Suppressor macrophage (primary cell): ENCODE data around the gene ISCA2.
"Not testable (repeated sequence)": the region's sequence is repeated elsewhere in the genome, so short reads cannot be mapped to it uniquely, and the experiment has no call there.

Experiments
- DNase-seq, 4 experiments: peaks; one replicate each; pipeline ENCODE4 v3.0.0-alpha.2; 2020 to 2022
- total RNA-seq, 17 experiments: gene quantifications; one replicate each; lab custom pipeline; 2026; ENCODE audit warnings: mixed read lengths in 6 of 17, inconsistent platforms in 3 of 17; lab: John Stamatoyannopoulos, UW

ISCA2 gene, protein sequence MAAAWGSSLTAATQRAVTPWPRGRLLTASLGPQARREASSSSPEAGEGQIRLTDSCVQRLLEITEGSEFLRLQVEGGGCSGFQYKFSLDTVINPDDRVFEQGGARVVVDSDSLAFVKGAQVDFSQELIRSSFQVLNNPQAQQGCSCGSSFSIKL
- total RNA-seq, result 5.6 to 25.9 (median 17.8) reads per million in 17 experiments

DNA sequence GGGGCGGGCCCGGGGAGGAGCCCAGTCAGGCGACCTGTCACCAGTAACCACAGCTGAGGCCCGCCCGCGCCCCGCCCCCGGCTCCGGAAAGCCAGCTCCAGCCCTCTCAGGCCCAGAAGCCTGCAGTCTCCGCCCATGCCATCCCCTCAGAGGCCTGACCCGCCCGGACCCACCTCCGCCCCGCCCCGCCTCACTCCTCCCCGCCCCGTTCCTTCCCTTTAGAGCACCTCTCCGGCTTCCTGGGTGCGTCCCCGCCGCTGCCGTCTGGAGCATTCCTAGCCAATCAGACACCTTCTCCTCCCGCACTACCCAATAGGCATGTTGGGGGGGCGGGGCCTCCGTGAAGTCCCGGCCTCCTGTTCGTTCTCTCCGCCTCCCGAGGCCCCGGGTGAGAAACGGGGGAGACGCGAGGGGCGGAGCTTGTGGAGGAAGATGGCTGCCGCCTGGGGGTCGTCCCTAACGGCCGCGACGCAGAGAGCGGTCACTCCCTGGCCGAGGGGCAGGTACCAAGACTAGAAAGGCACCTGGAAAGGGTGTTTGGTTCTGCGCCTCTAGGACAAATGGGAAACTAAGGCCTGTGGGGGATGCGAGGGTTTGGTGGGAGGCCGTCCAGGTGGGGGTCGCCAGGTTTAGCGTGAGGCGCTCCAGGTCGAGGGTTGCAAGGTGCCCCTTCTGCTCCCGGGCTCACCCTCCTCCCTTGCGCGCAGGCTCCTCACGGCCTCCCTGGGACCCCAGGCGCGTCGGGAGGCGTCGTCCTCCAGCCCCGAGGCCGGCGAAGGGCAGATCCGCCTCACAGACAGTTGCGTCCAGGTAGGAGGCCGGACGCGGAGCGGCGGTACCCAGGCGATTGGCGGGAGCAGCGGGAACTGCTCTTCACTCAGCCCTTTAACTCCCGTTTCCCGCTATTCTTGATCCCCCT lies at the start of gene ISCA2:
TSS of gene ISCA2 (plus strand) at position 423 of the 919 bp plus-strand sequence. CDS start at position 433, 10 bp downstream.
- peak; percentile 99 to 100 (median 100) for DNase-seq

DNA sequence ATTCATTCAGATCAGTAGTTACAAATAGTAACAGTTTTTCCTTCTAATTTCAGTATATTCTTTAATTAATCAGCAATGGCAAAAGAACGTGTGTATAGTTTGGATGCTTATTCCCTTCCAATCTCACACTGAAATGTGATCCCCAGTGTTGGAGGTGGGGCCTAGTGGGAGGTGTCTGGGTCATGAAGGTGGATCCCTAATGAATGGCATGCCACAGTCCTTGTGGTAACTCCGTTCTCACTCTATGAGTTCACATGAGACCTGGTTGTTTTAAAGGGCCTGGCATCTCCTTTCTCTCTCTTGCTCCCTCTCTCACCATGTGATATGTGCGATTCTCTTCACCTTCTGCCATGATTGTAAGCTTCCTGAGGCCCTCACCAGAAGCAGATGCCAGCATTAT lies 48.7 kb upstream of the ISCA2 start:
- DNase-seq, result no peak

DNA sequence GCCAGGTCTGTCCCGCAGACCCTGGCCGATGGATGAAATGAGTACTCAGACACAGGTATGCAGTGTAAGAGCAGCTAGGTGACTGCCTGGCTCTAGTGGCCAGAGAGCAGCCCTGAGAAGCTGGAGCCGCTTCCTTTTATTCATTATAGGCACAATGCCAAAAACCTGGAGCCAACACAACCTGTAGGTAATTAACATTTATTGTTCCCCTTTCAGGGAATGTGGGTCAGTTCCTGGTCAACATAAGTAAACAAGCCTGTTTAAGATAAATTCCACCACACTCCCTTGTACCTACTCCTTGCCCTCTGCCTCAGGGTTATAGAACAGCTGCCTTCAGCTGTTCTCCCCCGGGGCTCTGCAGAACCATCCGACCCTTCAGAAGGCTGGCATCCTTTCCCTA lies 39.2 kb upstream of the ISCA2 start:
- DNase-seq, result not testable (repeated sequence)

- DNase-seq, result no peak
Measured at GRCh38 chr14:74456684-74457564, 36.6 kb upstream of the ISCA2 start.

GRCh38 chr14:74457565-74457895 lies 36.0 kb upstream of the ISCA2 start:
- no peak for DNase-seq

DNA sequence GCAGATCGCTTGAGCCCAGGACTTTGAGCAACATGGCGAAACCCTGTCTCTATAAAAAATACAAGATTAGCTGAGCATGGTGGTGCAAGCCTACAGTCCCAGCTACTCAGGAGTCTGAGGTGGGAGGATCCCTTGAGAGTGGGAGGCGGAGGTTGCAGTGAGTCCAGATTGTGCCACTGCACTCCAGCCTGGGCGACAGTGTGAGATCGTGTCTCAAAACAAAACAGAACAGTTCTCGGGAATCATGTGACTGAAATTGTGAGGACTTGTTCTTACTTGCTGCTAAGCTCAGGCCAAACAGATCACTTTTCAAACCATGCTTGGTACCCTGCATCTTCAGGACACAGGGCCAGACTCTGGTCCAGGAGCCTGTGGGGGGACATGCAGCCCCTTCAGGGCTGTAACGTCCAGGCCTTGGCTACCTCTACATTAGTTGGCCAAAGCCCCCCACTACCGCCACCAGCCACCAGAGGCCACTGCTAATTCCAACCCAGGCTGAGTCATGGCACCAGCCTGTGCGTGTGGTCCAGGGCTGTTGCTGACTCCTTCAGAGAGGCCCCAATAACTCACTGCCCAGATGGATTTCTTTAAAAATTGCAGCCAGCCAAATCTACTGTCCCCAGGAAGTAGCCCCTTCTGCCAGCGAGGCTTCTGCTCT lies 34.1 kb upstream of the ISCA2 start:
- DNase-seq, result peak; percentile 56 to 68 (median 63)

DNA sequence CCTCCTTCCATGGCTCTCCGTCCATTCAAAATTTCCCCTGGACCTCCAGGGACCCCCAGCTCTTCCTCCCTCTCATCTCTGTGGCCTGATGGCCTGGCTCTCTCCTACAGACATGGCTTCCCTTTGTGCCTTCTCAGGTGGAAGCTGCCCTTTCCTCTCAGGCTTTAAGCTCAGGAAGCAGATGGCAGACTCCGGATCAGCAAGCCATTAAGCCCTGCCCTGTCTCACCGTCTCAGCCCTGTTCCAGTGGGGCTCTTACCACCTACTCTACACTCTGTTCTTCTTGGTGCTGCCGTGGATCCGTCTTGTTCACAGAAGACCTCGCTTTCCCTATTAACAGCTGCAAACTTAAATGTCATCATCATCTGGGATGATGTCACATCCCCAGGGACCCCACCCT lies 33.6 kb upstream of the ISCA2 start:
- no peak for DNase-seq

DNA sequence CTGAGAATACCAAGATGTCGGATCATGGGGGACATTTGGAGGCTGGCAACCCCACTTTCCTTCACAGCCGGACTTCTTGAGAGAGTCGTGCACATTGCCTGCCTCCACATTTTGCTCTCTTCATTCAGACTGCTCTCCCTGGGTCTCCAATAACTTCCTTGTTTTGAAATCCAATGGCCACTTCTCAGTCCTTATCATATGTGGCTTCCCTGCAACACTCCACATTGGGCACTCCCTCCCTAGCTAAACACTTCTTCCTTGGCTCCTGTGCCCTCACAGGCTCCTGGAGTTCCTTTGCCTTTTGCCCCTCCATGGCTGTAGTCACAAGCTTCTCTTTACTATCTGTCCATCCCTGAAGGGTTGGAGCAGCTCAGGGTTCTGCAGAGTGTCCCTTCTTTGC lies 30.6 kb upstream of the ISCA2 start:
- DNase-seq, result no peak

DNA sequence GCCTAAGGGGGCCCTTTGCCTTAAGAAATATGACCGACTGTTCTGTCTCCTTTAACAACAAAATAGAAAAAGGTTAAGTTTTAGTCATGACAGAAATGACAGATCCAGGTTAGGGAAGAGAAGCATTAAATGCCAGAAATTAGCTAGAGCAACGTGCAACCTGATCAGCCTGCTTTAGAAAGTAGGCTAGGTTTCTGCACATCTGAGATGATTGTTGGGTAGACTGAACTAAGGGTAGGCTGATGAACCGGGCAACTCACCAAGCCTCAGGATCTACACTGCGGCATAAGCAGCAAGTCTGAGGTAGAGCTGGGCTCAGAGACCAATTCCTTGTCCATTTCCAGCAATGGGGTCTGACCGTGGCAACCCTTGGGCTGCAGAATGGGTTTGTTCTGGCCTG lies 29.9 kb upstream of the ISCA2 start:
- no peak for DNase-seq

GRCh38 chr14:74464785-74465184 lies 28.8 kb upstream of the ISCA2 start:
- no peak for DNase-seq

GRCh38 chr14:74465335-74465734 lies 28.2 kb upstream of the ISCA2 start:
- no peak for DNase-seq

DNA sequence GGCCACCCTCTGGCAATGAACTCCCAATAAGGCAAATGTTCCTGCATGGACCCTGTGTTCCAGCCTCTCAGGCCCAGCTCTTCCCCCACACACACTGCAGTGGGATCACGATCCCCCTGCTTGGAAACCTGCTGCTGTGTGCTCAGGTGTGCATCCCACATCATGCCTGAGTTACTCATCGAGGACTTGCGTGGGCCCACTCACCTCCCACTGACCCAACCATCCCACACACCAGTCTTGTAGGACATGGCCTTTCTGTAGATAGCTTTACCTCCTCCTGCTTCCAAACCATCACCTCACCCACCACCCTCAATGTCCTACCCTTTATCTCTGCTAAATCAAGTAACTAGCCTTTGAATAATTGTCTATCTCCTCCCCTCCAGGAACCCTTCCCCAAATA lies 25.1 kb upstream of the ISCA2 start:
- no peak for DNase-seq

GRCh38 chr14:74469548-74470518 lies 23.7 kb upstream of the ISCA2 start:
- DNase-seq, result no peak

- DNase-seq, result peak; percentile 41 to 77 (median 66)
Measured at GRCh38 chr14:74472601-74473000, 21.0 kb upstream of the ISCA2 start.

DNA sequence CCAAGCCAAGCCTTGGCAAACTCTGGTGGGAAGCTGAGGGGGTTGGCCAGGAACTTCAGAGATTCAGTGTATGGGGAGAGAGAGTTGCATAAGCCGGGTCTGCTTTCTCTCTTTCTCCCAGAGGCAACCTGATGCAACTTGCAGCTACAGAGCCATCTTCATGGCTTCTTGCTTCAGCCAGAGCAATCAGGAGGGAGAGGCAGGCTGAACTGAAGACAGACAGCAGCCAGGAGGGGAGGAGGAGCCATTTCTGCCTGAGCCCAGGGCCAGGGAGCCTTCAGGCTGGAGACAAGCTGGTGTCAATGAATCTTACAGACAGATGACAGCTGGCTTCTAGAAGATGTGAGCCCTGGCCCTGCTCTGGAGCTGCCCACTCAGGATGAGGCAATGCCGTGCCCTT lies 19.2 kb upstream of the ISCA2 start:
- peak in 3 of 4 experiments; percentile 33 to 42 (median 34) for DNase-seq

GRCh38 chr14:74475678-74476077 lies 17.9 kb upstream of the ISCA2 start:
- DNase-seq, result peak in 2 of 4 experiments; percentile 16 to 18

- DNase-seq, result no peak
Measured at GRCh38 chr14:74476107-74476506, 17.5 kb upstream of the ISCA2 start.

GRCh38 chr14:74476607-74477006 lies 17.0 kb upstream of the ISCA2 start:
- peak in 1 of 4 experiments; percentile 14 for DNase-seq

DNA sequence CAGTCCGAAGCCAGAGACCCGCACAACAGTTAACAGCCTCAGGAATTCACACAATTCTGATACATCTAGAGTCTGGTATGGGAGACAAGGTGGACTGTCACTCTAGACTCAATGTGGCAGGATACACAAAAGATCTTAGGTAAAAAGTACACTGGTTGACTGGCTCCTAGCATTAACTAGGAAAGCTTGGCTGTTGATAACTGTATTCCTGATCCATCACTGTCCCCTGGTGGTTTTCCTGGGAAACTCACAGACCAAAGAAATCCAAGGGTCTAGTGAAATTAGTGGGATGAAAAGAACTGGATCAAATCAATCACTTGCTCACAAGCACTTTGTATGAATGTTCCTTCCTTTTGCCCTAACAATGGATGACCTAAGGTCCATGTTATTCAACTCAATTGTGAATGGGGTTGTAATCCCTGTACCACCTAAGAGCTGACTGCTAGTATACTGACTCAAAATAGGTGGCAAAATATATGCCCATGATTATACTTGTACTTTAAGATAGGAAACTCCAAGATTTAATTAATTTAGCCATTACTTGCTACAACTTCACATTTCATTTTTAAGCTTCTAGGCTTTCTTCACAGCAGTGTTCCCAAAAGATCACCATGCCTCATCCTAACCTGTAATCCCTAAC lies 14.4 kb upstream of the ISCA2 start:
- no peak for DNase-seq

DNA sequence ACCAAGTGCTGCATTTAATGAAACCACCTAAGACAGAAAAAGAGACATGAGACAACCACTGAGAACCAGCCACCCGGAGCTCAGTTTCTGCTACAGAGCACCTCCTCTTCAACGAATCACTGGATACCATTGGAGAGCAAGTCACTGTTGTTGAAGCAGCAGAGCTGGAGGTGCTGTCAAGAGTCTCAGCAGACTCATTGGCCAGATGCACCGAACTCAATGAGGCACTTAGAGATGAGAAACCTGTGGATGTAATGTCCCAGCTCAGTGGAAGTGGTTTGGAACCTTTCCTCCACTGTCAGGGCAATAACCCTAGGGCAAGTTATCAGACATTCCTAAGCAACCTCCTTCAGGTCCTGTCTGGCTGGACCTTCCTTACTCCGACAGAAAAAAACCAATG lies 13.5 kb upstream of the ISCA2 start:
- DNase-seq, result no peak

DNA sequence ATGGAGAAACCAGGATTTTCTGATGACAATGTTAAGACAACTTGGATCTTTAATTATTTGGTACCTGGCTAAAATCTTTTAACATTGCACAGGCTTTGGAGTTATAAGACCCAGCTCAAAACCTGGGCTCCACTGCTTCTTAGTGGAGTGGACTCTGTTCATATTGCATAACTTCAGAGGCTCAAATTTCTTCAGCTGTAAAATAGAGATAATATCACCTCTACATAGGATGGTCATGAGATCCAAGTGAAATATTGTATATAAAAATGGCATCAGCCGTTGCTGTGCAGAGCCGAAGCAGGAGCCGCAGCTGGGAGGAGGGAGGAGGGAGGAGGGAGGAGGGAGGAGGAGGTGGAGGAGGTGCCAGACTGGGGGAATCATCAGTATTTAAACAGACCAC lies 11.0 kb upstream of the ISCA2 start:
- no peak for DNase-seq
